Measurements from ENCODE around the gene MDH2. TPM values are rescaled to one million over a fixed set of nuclear protein-coding genes. Genes with fewer than 3 reads are reported as not detected.
A peak's percentile ranks its signal among the peaks of the same experiment; 100 is the strongest.

Gene MDH2
- total and polyA plus RNA-seq, 2 experiments from 2014 or later = 150 to 180 TPM

DNA sequence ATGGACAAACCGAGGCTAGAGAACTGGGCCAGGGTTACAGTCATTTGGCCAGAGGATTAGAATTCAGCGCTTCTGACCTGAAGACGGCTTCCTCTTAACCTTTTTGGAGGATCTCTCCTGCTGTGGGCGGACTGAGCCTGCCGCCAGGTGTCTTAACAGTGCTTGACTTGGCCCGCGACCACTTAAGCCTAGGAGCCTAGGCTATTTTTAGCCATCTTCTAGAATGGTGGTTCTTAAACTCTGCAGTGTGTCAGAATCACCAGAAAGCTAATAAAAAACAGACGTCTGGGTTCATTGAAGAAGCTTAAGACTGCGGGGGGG, 722 bp downstream of the MDH2 start:
- Histone ChIP-seq H3K4me2 (peak overlapping the region; percentile 98), H3K36me3 (ENCODE audit: insufficient read depth) (peaks cover 6% of the 10 kb centered on the region; the same call in 1 of the 2 replicates), H3K4me3 (peak overlapping the region; percentile 95), H3K79me2 (replicated peaks; ENCODE audit: insufficient read depth) (peaks cover 86% of the 10 kb centered on the region), H3F3A (replicated peaks; ENCODE audit: low read depth) (no peaks in the 10 kb centered on the region; the same call in 1 of the 2 replicates), H3K9me2 (ENCODE audit: insufficient read depth) (no peaks in the 10 kb centered on the region; the same call in 1 of the 2 replicates), H3K27ac (ENCODE audit: low read depth) (peak overlapping the region; percentile 93), H2AFZ (no peak overlapping the region), H4K20me1 (replicated peaks; ENCODE audit: insufficient read depth) (peaks cover 36% of the 10 kb centered on the region), H3K27me3 (ENCODE audit: insufficient read depth) (no peaks in the 10 kb centered on the region), H3K4me1 (ENCODE audit: insufficient read depth) (peaks cover 6% of the 10 kb centered on the region)
- Mint-ChIP-seq H3K4me1 (peaks cover 26% of the 10 kb centered on the region), H3K36me3 (ENCODE audit: low read depth) (peaks cover 27% of the 10 kb centered on the region), H3K4me3 (peak overlapping the region; percentile 95), H3K27me3 (ENCODE audit: insufficient read depth, low read depth, poor library complexity) (peaks cover 4% of the 10 kb centered on the region), H3K9me3 (no peaks in the 10 kb centered on the region), H3K27ac (peak overlapping the region; percentile 97)
- DNase-seq (ENCODE audit: low spot score) (peak; percentile 70), ATAC-seq (peak; percentile 50)
- TF ChIP-seq, protein P1, sequence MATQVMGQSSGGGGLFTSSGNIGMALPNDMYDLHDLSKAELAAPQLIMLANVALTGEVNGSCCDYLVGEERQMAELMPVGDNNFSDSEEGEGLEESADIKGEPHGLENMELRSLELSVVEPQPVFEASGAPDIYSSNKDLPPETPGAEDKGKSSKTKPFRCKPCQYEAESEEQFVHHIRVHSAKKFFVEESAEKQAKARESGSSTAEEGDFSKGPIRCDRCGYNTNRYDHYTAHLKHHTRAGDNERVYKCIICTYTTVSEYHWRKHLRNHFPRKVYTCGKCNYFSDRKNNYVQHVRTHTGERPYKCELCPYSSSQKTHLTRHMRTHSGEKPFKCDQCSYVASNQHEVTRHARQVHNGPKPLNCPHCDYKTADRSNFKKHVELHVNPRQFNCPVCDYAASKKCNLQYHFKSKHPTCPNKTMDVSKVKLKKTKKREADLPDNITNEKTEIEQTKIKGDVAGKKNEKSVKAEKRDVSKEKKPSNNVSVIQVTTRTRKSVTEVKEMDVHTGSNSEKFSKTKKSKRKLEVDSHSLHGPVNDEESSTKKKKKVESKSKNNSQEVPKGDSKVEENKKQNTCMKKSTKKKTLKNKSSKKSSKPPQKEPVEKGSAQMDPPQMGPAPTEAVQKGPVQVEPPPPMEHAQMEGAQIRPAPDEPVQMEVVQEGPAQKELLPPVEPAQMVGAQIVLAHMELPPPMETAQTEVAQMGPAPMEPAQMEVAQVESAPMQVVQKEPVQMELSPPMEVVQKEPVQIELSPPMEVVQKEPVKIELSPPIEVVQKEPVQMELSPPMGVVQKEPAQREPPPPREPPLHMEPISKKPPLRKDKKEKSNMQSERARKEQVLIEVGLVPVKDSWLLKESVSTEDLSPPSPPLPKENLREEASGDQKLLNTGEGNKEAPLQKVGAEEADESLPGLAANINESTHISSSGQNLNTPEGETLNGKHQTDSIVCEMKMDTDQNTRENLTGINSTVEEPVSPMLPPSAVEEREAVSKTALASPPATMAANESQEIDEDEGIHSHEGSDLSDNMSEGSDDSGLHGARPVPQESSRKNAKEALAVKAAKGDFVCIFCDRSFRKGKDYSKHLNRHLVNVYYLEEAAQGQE (IDR thresholded peaks at IDR 0.05; ENCODE audit: unreplicated experiment) = no peak
- TF ChIP-seq, protein P2, sequence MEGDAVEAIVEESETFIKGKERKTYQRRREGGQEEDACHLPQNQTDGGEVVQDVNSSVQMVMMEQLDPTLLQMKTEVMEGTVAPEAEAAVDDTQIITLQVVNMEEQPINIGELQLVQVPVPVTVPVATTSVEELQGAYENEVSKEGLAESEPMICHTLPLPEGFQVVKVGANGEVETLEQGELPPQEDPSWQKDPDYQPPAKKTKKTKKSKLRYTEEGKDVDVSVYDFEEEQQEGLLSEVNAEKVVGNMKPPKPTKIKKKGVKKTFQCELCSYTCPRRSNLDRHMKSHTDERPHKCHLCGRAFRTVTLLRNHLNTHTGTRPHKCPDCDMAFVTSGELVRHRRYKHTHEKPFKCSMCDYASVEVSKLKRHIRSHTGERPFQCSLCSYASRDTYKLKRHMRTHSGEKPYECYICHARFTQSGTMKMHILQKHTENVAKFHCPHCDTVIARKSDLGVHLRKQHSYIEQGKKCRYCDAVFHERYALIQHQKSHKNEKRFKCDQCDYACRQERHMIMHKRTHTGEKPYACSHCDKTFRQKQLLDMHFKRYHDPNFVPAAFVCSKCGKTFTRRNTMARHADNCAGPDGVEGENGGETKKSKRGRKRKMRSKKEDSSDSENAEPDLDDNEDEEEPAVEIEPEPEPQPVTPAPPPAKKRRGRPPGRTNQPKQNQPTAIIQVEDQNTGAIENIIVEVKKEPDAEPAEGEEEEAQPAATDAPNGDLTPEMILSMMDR (conservative IDR thresholded peaks at IDR 0.05; ENCODE audit: low read depth in 2 of 2) = peak in 1 of 2 experiments; percentile 25; a peak in 2 of 4 replicates

DNA sequence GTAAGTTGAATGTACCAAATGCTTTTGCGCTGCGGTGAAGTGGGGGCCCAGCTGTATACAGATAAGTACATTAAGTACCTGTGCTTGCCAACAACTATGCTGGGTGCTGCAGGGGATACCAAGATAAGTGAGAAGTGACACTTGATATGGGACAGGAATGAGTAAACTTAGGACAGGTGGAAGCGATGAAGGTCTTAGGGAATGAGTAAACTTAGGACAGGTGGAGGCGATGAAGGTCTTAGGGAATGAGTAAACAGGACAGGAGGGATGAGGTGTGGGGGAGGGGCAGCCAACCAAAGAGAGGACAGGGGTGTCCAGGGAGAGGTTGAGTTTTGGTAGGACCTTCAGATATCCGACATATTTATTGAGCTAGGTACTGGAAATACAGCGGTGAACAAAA, 1.4 kb downstream of the MDH2 start:
- Histone ChIP-seq H3K4me2 (peak overlapping the region; percentile 98), H3K4me1 (ENCODE audit: insufficient read depth) (peaks cover 6% of the 10 kb centered on the region), H3K27me3 (ENCODE audit: insufficient read depth) (no peaks in the 10 kb centered on the region), H4K20me1 (replicated peaks; ENCODE audit: insufficient read depth) (peaks cover 42% of the 10 kb centered on the region), H3K27ac (ENCODE audit: low read depth) (no peak overlapping the region), H3K4me3 (peak overlapping the region; percentile 95), H3K36me3 (ENCODE audit: insufficient read depth) (peaks cover 6% of the 10 kb centered on the region; the same call in 1 of the 2 replicates), H3K9me2 (ENCODE audit: insufficient read depth) (no peaks in the 10 kb centered on the region; the same call in 1 of the 2 replicates), H3K79me2 (replicated peaks; ENCODE audit: insufficient read depth) (peaks cover 88% of the 10 kb centered on the region), H2AFZ (no peak overlapping the region), H3F3A (replicated peaks; ENCODE audit: low read depth) (no peaks in the 10 kb centered on the region; the same call in 1 of the 2 replicates)
- H3K4me1 Mint-ChIP-seq = peaks cover 32% of the 10 kb centered on the region
- peaks cover 4% of the 10 kb centered on the region for H3K27me3 Mint-ChIP-seq (ENCODE audit: insufficient read depth, low read depth, poor library complexity)
- H3K4me3 Mint-ChIP-seq = peak overlapping the region; percentile 95
- H3K36me3 Mint-ChIP-seq (ENCODE audit: low read depth) = peaks cover 27% of the 10 kb centered on the region
- ATAC-seq (no peak), DNase-seq (ENCODE audit: low spot score) (peak; percentile 21)
- H3K27ac Mint-ChIP-seq = peak overlapping the region; percentile 12; the same call in 1 of the 2 replicates
- no peaks in the 10 kb centered on the region for H3K9me3 Mint-ChIP-seq
- TF ChIP-seq, protein P2 (conservative IDR thresholded peaks at IDR 0.05; ENCODE audit: low read depth in 2 of 2) = no peak
- TF ChIP-seq ZNF331 (CRISPR knock-in tag; IDR thresholded peaks at IDR 0.05; ENCODE audit: low read depth) (no peak), EZH2phosphoT487 (IDR thresholded peaks at IDR 0.05; ENCODE audit: unreplicated experiment) (no peak), POLR2AphosphoS5 (IDR thresholded peaks at IDR 0.05; ENCODE audit: low read depth) (no peak), EZH2 (IDR thresholded peaks at IDR 0.05; ENCODE audit: low read depth, unreplicated experiment) (no peak), CREB1 (CRISPR knock-in tag; IDR thresholded peaks at IDR 0.05; ENCODE audit: low read depth) (no peak), STAT1 (IDR thresholded peaks at IDR 0.05; ENCODE audit: unreplicated experiment) (no peak)
- TF ChIP-seq, protein P1 (IDR thresholded peaks at IDR 0.05; ENCODE audit: unreplicated experiment) = no peak
- TF ChIP-seq, protein P3, sequence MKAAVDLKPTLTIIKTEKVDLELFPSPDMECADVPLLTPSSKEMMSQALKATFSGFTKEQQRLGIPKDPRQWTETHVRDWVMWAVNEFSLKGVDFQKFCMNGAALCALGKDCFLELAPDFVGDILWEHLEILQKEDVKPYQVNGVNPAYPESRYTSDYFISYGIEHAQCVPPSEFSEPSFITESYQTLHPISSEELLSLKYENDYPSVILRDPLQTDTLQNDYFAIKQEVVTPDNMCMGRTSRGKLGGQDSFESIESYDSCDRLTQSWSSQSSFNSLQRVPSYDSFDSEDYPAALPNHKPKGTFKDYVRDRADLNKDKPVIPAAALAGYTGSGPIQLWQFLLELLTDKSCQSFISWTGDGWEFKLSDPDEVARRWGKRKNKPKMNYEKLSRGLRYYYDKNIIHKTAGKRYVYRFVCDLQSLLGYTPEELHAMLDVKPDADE (IDR thresholded peaks at IDR 0.05) = no peak
